GM12874 (cell line): ENCODE measurements around the gene PLEKHH2.

Experiments
- CTCF ChIP-seq: IDR thresholded peaks from 2 replicates; pipeline ENCODE4 v1.5.1; 2011; ENCODE audit warnings: low read depth, mild to moderate bottlenecking, control low read depth, low read length, moderate library complexity; ENCODE audit not compliant: insufficient read depth

The PLEKHH2 gene

GRCh38 chr2:43763091-43763490, 126.0 kb downstream of the PLEKHH2 start:
- no peak for TF ChIP-seq CTCF

GRCh38 chr2:43764086-43764705, 127.1 kb downstream of the PLEKHH2 start:
- no peak for TF ChIP-seq CTCF

GRCh38 chr2:43766006-43766405, 128.9 kb downstream of the PLEKHH2 start:
- no peak for TF ChIP-seq CTCF

DNA sequence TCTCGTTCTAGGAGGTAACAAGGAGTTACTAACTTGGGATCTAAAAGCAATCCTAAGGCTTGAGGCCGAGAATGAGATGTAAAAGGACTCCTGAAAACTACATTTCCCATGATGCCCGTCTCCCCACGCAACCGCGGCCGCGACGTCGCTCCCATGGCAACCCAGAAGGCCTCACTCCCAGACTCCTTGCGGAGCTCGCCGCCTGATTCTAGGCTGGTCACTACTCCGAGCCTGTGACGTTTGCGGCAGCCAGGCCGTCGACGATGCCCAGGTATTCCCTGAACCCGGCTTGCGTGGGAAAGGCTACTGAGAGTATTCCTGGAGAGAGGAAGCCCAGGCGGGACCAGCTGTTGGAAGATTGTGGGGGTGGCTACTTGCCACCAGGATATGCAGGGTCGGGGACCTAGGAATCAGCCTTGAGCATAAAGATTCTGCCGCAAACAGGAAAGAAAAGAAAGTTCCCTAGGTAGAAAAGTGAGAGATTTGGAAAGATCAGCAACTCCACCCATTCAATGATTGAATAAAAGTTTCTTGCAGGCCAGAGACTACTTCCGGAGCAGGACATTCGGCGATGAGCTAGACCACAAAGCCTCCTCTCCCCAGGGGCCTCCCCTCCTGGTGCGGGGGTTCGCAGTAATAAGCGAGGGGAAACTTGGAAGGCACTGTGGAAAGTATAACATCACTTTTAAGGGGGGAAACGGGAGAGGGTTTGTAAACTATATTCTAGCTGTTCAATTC, 137.0 kb downstream of the PLEKHH2 start, which contains the start of gene DYNC2LI1:
DYNC2LI1 (plus strand) TSS at position 164 of the 738 bp plus-strand sequence; CDS start at position 264, 100 bp downstream.
- no peak for TF ChIP-seq CTCF

GRCh38 chr2:43774617-43775016, 137.6 kb downstream of the PLEKHH2 start:
- no peak for TF ChIP-seq CTCF

DNA sequence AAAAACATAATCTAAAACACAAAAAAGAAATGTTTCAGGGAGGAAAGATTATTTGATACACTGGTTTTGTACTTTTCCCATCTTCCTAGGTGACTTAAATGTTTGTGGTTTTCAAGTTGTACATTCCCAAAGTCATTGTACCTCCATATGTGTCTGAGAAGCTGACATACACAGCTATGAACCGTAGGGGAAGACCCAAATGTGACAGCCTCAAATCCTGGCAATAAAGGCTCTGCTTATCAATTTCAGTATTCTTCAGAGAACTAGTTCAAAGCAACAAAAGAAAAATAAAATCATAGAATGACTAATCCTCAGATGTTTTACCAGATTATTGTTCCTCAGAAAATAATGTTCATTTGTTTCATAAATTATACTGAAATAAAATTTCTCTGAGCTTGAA, 139.3 kb downstream of the PLEKHH2 start:
- TF ChIP-seq CTCF, result no peak

DNA sequence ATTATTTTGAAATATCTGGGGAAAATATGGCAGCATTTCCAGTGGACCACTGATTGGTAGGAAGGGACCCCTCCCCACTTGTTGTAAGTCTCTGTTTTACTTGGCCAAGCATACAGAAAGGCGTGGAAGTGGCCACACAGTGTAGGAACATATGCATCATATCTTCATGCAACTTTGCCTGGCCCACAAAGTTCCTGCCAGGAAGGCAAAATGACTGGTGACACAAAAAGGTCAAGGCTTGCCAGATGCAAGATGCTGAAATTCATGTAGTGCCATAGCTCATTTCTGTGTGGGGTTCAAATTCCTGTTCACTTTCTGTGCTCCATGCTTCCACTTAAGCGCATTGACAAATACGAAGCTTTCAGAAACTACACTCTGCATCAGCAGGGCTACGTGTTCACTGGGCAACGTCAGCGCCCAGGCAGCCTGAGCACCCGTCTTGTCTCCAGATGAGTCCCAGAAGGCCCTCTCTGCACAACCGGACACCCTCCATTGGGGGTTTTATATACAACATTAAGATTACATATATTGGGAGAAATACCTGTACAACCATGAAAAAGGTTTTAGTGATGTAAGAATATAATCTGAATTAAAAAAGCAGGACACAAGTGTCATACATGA, 140.4 kb downstream of the PLEKHH2 start:
- TF ChIP-seq CTCF, result no peak
